Retina (tissue), 1 donor: Measurements from ENCODE around the gene STK32C.
"Not testable (repeated sequence)": the region's sequence is repeated elsewhere in the genome, so short reads cannot be mapped to it uniquely, and the experiment has no call there.

ENCODE experiments used
- DNase-seq: peaks from one replicate; pipeline ENCODE4 v3.0.0-alpha.2; 2016

STK32C gene

GRCh38 chr10:132279873-132280645, 27.7 kb downstream of the STK32C start:
- no peak for DNase-seq

- DNase-seq: no peak
Measured at GRCh38 chr10:132277311-132277741, 30.4 kb downstream of the STK32C start.

- no peak for DNase-seq
Measured at GRCh38 chr10:132276706-132277105, 31.0 kb downstream of the STK32C start.

GRCh38 chr10:132276179-132276675, 31.5 kb downstream of the STK32C start:
- DNase-seq: no peak

GRCh38 chr10:132275426-132276178, 32.1 kb downstream of the STK32C start:
- DNase-seq: no peak

- no peak for DNase-seq
Measured at GRCh38 chr10:132274986-132275385, 32.8 kb downstream of the STK32C start.

GRCh38 chr10:132274581-132274980, 33.2 kb downstream of the STK32C start:
- no peak for DNase-seq

- DNase-seq: no peak
Measured at GRCh38 chr10:132273966-132274365, 33.8 kb downstream of the STK32C start.

- no peak for DNase-seq
Measured at GRCh38 chr10:132273304-132273944, 34.3 kb downstream of the STK32C start.

GRCh38 chr10:132272231-132272971, 35.3 kb downstream of the STK32C start:
- peak; percentile 71 for DNase-seq

GRCh38 chr10:132271458-132272230, 36.1 kb downstream of the STK32C start:
- no peak for DNase-seq

- DNase-seq: no peak
Measured at GRCh38 chr10:132270721-132271457, 36.9 kb downstream of the STK32C start.

GRCh38 chr10:132270256-132270655, 37.5 kb downstream of the STK32C start:
- DNase-seq: no peak

- DNase-seq: peak; percentile 71
Measured at GRCh38 chr10:132269266-132270230, 38.2 kb downstream of the STK32C start.

GRCh38 chr10:132267916-132268315, 39.8 kb downstream of the STK32C start:
- DNase-seq: not testable (repeated sequence)

- DNase-seq: peak; percentile 50
Measured at GRCh38 chr10:132266594-132267161, 41.1 kb downstream of the STK32C start.

- no peak for DNase-seq
Measured at GRCh38 chr10:132265890-132266496, 41.8 kb downstream of the STK32C start.

GRCh38 chr10:132264966-132265889, 42.5 kb downstream of the STK32C start:
- peak; percentile 76 for DNase-seq
